Hematopoietic multipotent progenitor cell treated with erythropoietin and hydrocortisone succinate and interleukin-3 and kit ligand, for 8 days (in vitro differentiated cells): Measurements from ENCODE around the gene MYL3.
A peak's percentile ranks its signal among the peaks of the same experiment; 100 is the strongest.

Experiments
- DNase-seq: peaks from one replicate; pipeline ENCODE4 v3.0.0-alpha.2; 2015

Gene MYL3

GRCh38 chr3:46882377-46883053 lies 19.3 kb upstream of the MYL3 start:
- no peak for DNase-seq

GRCh38 chr3:46881596-46882376 lies 18.5 kb upstream of the MYL3 start:
- DNase-seq = no peak

- no peak for DNase-seq
Observed at GRCh38 chr3:46880884-46881595, 17.8 kb upstream of the MYL3 start.

- DNase-seq = no peak
Observed at GRCh38 chr3:46878781-46879436, 15.7 kb upstream of the MYL3 start.

- DNase-seq = no peak
Observed at GRCh38 chr3:46877406-46878125, 14.3 kb upstream of the MYL3 start, which contains the start of gene PTH1R. TSS of gene PTH1R (plus strand) at chr3:46877721. CDS start at chr3:46883560, 5,839 bp downstream.

GRCh38 chr3:46876313-46877300 lies 13.4 kb upstream of the MYL3 start:
- no peak for DNase-seq

- DNase-seq = no peak
Observed at GRCh38 chr3:46875560-46875959, 12.3 kb upstream of the MYL3 start.

- no peak for DNase-seq
Observed at GRCh38 chr3:46874430-46874829, 11.2 kb upstream of the MYL3 start.

GRCh38 chr3:46873521-46873920 lies 10.3 kb upstream of the MYL3 start:
- DNase-seq = no peak

GRCh38 chr3:46871222-46871621 lies 8.0 kb upstream of the MYL3 start:
- DNase-seq = no peak

GRCh38 chr3:46870651-46871050 lies 7.4 kb upstream of the MYL3 start:
- no peak for DNase-seq

- DNase-seq = no peak
Observed at GRCh38 chr3:46869440-46869839, 6.2 kb upstream of the MYL3 start.

- DNase-seq = no peak
Observed at GRCh38 chr3:46868948-46869347, 5.7 kb upstream of the MYL3 start.

GRCh38 chr3:46868287-46868686 lies 5.0 kb upstream of the MYL3 start:
- DNase-seq = no peak

GRCh38 chr3:46867550-46867898 lies 4.3 kb upstream of the MYL3 start:
- no peak for DNase-seq

GRCh38 chr3:46866720-46867549 lies 3.7 kb upstream of the MYL3 start:
- DNase-seq = peak; percentile 63

GRCh38 chr3:46866032-46866595 lies 2.9 kb upstream of the MYL3 start:
- DNase-seq = no peak

GRCh38 chr3:46865546-46865945 lies 2.3 kb upstream of the MYL3 start:
- DNase-seq = no peak

GRCh38 chr3:46865031-46865507 lies 1.8 kb upstream of the MYL3 start:
- no peak for DNase-seq
